IPS-15b (cell line): ENCODE results near the gene LCE1F.

Experiments
- H3K27me3 ChIP-seq: one replicate; pipeline ENCODE4 v1.6.1; 2013; ENCODE audit warnings: low read length; ENCODE audit not compliant: control insufficient read depth, insufficient read depth
- H3K36me3 ChIP-seq: one replicate; pipeline ENCODE4 v1.6.1; 2013; ENCODE audit warnings: low read length; ENCODE audit not compliant: control insufficient read depth, insufficient read depth
- H3K4me1 ChIP-seq: one replicate; pipeline ENCODE4 v1.6.1; 2013; ENCODE audit warnings: mild to moderate bottlenecking, low read length; ENCODE audit not compliant: control insufficient read depth, insufficient read depth
- H3K4me3 ChIP-seq: one replicate; pipeline ENCODE4 v1.5.1; 2013; ENCODE audit warnings: low read depth, low read length
- H3K9ac ChIP-seq: one replicate; pipeline ENCODE4 v1.6.1; 2013; ENCODE audit warnings: low read depth, mild to moderate bottlenecking, low read length
- H3K9me3 ChIP-seq: one replicate; pipeline ENCODE4 v1.6.1; 2013; ENCODE audit warnings: mild to moderate bottlenecking, low read length; ENCODE audit not compliant: control insufficient read depth, insufficient read depth

Gene LCE1F

DNA sequence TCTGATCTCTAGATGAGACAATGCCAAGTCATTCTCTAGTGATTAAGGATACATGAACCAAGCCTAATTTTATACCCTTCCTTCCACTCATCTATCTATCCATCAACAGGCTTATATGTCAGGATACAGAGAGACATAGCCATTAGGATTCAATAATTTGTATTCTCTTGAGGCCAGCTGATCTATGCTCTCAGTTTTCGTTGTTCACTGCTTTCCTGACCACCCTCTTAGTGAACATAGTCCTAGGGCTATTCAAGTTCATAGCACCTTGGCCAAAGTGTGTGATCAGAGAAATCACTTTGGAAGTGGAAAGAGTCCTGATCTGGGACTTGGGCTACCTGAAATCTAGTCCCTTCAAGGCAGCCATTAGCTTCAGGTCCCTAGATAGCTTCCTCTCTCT is 21.4 kb upstream of the LCE1F start:
- Histone ChIP-seq H3K4me3 (no peak overlapping the region), H3K9me3 (peaks cover 21% of the 10 kb centered on the region), H3K36me3 (no peaks in the 10 kb centered on the region), H3K4me1 (no peaks in the 10 kb centered on the region), H3K27me3 (no peaks in the 10 kb centered on the region), H3K9ac (no peak overlapping the region)

DNA sequence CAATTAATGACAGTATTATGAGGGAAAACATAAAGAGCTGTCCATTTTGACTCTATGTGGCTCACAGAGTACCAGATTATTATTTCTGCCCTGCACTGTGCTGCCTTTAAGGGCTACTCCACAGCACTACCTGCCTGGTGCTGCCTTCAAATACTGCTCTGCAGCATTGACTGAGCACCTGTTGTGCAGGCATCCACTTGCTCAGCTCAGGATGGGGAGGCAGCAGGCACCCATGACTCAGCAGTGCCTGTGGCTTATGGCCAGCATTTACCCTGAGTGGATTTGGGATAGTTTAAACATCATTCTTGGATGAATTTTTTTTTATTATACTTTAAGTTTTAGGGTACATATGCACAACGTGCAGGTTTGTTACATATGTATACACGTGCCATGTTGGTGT is 18.1 kb upstream of the LCE1F start:
- Histone ChIP-seq H3K9me3 (peaks cover 36% of the 10 kb centered on the region), H3K9ac (no peak overlapping the region), H3K27me3 (no peaks in the 10 kb centered on the region), H3K4me3 (no peak overlapping the region), H3K4me1 (no peaks in the 10 kb centered on the region), H3K36me3 (no peaks in the 10 kb centered on the region)

DNA sequence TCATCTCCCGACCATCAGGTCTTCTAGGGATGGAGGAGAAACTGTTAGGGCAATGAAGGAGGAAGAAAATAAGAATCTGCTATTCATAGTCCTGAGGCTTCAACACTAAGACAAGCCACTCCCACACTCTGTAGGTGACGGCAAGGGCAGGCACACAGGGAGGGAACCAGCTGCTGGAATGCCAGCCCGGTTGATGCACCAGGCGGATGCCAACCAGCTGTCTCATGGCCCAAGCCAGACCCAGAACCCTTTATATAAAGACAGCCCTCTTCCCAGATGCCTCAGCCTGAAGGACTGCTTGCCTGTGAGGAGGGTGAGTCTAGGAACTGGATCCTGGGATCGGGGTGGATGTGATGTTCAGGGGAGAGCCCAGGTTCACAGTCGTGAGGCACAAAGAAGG is 17.2 kb upstream of the LCE1F start, which contains the start of gene KPRP:
Gene KPRP (plus strand): TSS at position 279 of the 400 bp plus-strand sequence. CDS start 1,564 bp downstream, outside the sequence.
- Histone ChIP-seq H3K4me3 (no peak within 1 kb of the TSS), H3K36me3 (no peaks in the 10 kb centered on the region), H3K27me3 (no peaks in the 10 kb centered on the region), H3K4me1 (no peaks in the 10 kb centered on the region), H3K9ac (no peak within 1 kb of the TSS), H3K9me3 (peaks cover 40% of the 10 kb centered on the region)

DNA sequence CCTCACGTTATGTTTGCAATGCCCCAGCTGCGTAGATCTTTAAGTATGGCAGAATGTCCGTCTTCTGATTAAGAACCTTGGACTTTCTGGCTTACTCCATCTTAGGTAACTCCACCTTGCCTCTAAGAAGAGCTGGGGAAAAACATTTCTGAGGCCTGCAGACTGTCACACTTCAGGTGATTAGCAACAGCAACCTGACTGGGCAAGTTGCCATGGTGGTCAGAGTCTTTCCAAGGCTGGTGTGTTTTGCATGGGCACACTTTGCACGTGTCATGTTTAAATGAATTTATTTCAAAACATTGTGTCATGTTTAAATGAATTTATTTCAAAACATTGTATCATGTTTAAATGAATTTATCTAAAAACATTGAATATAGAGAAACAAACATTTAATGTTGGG is 16.3 kb upstream of the LCE1F start:
- H3K9ac ChIP-seq, result no peak overlapping the region
- peaks cover 36% of the 10 kb centered on the region for H3K9me3 ChIP-seq
- H3K36me3 ChIP-seq, result no peaks in the 10 kb centered on the region

DNA sequence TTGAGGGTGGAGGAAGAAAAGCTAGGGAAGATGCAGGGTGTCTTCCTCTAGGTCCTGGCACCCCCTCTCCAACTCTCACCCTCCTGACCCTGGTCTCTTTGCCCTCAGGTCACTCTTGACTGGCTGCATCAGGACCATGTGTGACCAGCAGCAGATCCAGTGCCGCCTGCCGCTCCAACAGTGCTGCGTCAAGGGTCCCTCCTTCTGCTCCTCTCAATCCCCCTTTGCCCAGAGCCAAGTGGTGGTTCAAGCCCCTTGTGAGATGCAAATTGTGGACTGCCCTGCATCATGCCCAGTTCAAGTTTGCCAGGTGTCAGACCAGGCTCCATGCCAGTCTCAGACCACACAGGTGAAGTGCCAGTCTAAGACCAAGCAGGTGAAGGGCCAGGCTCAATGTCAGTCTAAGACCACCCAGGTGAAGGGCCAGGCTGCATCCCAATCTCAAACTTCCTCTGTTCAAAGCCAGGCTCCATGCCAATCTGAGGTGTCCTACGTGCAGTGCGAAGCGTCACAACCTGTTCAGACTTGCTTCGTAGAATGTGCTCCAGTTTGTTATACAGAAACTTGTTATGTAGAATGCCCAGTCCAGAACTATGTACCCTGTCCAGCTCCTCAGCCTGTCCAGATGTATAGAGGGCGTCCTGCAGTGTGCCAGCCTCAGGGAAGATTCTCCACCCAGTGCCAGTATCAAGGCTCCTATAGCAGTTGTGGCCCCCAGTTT is 15.3 kb upstream of the LCE1F start:
- Histone ChIP-seq H3K9me3 (peaks cover 39% of the 10 kb centered on the region), H3K4me1 (no peaks in the 10 kb centered on the region), H3K4me3 (no peak overlapping the region), H3K36me3 (no peaks in the 10 kb centered on the region), H3K27me3 (no peaks in the 10 kb centered on the region), H3K9ac (no peak overlapping the region)

More for the DNA sequence above, 16.3 kb upstream of the LCE1F start:
- Histone ChIP-seq H3K4me3 (no peak overlapping the region), H3K27me3 (no peaks in the 10 kb centered on the region), H3K4me1 (no peaks in the 10 kb centered on the region)

DNA sequence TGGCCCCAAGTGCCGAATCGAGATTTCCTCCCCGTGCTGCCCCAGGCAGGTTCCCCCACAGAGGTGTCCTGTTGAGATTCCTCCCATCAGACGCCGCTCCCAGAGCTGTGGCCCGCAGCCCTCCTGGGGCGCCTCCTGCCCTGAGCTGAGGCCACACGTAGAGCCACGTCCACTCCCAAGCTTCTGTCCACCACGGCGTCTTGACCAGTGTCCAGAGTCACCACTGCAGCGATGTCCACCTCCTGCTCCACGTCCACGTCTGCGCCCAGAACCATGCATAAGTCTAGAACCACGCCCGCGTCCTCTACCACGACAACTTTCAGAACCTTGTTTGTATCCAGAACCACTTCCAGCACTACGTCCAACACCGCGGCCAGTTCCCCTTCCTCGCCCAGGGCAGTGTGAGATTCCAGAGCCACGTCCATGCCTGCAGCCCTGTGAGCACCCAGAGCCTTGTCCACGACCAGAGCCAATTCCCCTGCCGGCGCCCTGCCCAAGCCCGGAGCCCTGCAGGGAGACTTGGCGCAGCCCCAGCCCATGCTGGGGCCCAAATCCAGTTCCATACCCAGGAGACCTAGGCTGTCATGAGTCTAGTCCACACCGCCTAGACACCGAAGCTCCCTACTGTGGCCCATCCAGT is 14.3 kb upstream of the LCE1F start:
- H3K36me3 ChIP-seq, result no peaks in the 10 kb centered on the region
- H3K27me3 ChIP-seq, result no peaks in the 10 kb centered on the region
- no peak overlapping the region for H3K4me3 ChIP-seq
- H3K9ac ChIP-seq, result no peak overlapping the region
- peaks cover 34% of the 10 kb centered on the region for H3K9me3 ChIP-seq
- H3K4me1 ChIP-seq, result no peaks in the 10 kb centered on the region

DNA sequence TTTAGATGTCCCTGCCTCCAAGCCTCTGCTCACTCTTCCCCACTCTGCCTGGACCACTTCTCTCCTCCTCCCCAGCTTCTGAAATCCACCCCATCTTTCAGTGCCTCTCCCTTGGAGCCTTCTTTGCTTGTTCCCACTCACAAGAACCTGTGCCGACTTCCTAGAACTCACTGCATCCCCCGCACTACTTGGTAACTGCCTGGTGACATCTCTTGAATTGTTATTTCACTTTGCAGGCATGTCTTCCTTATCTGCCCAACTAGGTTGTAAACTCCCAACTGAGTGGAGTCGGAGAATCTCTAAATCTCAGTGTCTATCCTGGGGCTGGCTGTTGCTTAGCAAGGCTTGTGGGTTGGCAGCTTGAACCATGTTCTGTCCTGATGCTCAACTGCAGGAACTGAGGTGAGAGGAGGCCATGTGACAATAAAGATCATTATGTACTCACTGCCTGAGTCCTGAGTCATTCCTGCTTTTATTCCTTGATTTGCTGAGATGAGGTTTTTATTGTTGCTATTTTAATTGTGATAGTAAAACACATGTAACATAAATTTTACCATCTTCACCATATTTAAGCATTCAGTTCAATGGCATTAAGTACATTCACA is 13.2 kb upstream of the LCE1F start:
- Histone ChIP-seq H3K9me3 (peaks cover 41% of the 10 kb centered on the region), H3K4me1 (no peaks in the 10 kb centered on the region), H3K27me3 (no peaks in the 10 kb centered on the region)

DNA sequence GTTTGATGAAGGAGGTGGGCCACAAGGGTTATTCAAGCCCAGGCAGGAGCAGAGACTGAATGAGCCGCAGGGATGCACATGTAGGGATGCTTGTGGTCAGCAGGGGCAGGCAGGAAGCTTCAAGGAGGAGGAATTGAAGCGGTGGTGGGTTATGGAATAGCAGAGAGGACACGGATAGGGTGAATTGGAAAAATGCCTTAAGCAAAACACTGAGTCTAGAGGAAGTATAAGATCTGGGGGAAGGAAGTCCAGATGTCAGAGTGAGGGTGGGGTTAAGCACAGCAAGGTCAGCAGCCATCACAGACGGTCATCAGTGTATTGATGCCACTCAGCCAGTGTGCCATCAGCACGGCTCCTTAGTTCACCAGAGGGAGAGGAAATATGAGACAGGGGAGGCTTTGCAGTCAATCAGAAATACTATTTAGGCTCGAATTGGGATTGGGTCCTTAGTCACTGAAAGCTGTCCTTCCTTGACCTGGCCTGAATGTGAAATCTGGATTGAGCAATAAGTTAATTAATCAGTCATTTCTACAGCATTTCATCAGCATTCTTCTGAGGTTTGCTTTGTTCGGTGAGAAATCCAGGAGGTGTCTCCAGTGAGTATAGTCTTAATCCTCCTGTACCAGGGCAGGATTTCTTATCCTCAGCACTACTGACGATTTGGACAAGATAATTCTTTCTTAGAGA is 6.0 kb upstream of the LCE1F start:
- peaks cover 17% of the 10 kb centered on the region for H3K9me3 ChIP-seq
- no peak overlapping the region for H3K9ac ChIP-seq
- no peaks in the 10 kb centered on the region for H3K36me3 ChIP-seq
- H3K4me3 ChIP-seq, result no peak overlapping the region
- H3K4me1 ChIP-seq, result no peaks in the 10 kb centered on the region
- no peaks in the 10 kb centered on the region for H3K27me3 ChIP-seq

More for the DNA sequence above, 13.2 kb upstream of the LCE1F start:
- no peaks in the 10 kb centered on the region for H3K36me3 ChIP-seq
- no peak overlapping the region for H3K9ac ChIP-seq
- no peak overlapping the region for H3K4me3 ChIP-seq

DNA sequence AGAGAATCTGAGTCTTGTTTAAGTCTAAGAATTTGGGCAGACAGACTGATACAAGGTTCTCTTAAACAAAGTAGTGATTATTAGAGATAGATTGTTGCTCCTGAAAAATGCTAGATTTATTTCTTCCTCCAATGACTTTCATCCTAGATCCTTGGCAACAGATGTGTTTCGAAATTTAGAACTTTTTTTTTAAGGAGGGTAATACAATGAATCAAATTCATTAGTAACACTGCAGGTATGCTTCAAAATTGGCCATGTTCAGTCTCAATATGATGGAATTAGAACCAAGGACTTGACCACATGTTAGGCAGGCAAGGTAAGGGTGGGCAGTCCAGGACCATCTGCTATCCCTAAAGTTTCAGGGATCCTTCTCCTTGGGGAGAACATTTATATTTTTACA is 4.5 kb upstream of the LCE1F start:
- Histone ChIP-seq H3K27me3 (no peaks in the 10 kb centered on the region), H3K9ac (no peak overlapping the region), H3K9me3 (peaks cover 22% of the 10 kb centered on the region), H3K4me1 (no peaks in the 10 kb centered on the region), H3K4me3 (no peak overlapping the region), H3K36me3 (no peaks in the 10 kb centered on the region)

DNA sequence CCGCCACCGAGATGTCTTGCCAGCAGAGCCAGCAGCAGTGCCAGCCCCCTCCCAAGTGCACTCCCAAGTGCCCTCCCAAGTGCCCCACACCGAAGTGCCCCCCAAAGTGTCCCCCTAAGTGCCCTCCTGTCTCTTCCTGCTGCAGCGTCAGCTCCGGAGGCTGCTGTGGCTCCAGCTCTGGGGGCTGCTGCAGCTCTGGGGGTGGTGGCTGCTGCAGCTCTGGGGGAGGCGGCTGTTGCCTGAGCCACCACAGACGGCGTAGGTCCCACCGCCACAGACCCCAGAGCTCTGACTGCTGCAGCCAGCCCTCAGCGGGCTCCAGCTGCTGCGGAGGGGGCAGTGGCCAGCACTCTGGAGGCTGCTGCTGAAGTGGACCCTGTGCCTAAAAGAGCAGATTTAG is 1.4 kb downstream of the LCE1F start:
- Histone ChIP-seq H3K36me3 (no peaks in the 10 kb centered on the region), H3K4me3 (no peak overlapping the region), H3K9ac (no peak overlapping the region), H3K27me3 (no peaks in the 10 kb centered on the region), H3K4me1 (no peaks in the 10 kb centered on the region), H3K9me3 (peaks cover 14% of the 10 kb centered on the region)

DNA sequence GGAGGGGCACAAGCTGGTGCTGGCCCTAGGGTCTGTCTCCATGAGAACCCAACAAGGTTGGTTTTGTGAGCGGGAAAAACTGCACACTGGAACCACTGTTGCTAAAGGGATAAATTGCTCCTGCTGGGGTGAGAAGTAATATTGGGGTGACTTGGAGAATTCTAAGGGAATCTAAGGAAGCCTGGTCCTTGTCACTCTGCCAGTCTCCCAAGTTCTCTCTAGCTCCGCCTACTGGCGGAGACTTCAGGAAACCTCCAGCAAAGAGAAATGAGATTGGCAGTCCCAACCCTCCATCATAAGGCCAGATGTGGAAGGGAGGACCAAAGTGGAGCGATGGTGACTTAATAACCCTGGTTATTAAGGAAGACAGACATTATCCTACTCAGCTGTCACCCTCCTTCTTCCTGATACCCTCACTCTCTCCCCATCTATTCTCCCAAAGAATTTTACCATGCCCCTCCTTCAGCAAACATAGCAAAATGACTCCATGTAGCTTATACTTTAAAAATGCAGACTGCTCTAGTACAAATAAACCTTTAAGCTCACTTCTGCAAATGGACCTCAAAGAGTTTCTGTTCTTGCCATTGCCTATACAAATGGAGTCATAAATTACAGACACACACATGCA is 2.7 kb downstream of the LCE1F start:
- no peaks in the 10 kb centered on the region for H3K4me1 ChIP-seq
- no peak overlapping the region for H3K4me3 ChIP-seq
- H3K9me3 ChIP-seq, result peaks cover 14% of the 10 kb centered on the region
- H3K9ac ChIP-seq, result no peak overlapping the region
- no peaks in the 10 kb centered on the region for H3K36me3 ChIP-seq
- H3K27me3 ChIP-seq, result no peaks in the 10 kb centered on the region
